ENCODE data around the gene NEURL1. TPM values are rescaled to one million over a fixed set of nuclear protein-coding genes. Genes with fewer than 3 reads are reported as not detected.

NEURL1 gene
- total RNA-seq, 1 experiment from 2014 or later: 4.8 TPM

- Histone ChIP-seq H3K27me3 (ENCODE audit: insufficient read depth, low read depth) (no peaks in the 10 kb centered on the region; the same call in 1 of the 2 replicates), H3K79me2 (ENCODE audit: low read depth) (no peaks in the 10 kb centered on the region), H2AFZ (no peak overlapping the region), H3K9me2 (ENCODE audit: insufficient read depth) (no peaks in the 10 kb centered on the region), H3K9me3 (ENCODE audit: insufficient read depth, low read depth) (no peaks in the 10 kb centered on the region), H3K4me3 (peak overlapping the region; percentile 61; the same call in 1 of the 2 replicates), H3K36me3 (ENCODE audit: low read depth) (no peaks in the 10 kb centered on the region), H3K4me1 (replicated peaks; ENCODE audit: insufficient read depth) (peaks cover 5% of the 10 kb centered on the region; the same call in 1 of the 2 replicates), H4K20me1 (ENCODE audit: insufficient read depth) (no peaks in the 10 kb centered on the region), H3K4me2 (peak overlapping the region; percentile 82), H3F3A (ENCODE audit: insufficient read depth, low read depth) (no peaks in the 10 kb centered on the region; the same call in 1 of the 2 replicates), H3K27ac (no peak overlapping the region)
- DNase-seq: no peak
- TF ChIP-seq CTCF (conservative IDR thresholded peaks at IDR 0.05) (no peak), EZH2 (IDR thresholded peaks at IDR 0.05; ENCODE audit: low read depth) (no peak)
- ChIA-PET CTCF (interaction anchor here (0.5 kb wide), 1 partner anchor 761 kb away, joined by 4 read pairs; no protein-coding TSS in a partner anchor), POLR2A (ENCODE audit: unreplicated experiment) (no interaction called here)
- intact Hi-C loops (cut with micrococcal nuclease; ENCODE audit: unreplicated experiment): loop anchor here (5.0 to 10.0 kb wide), 2 partner anchors 52 to 100 kb away; no protein-coding TSS in a partner anchor
- BruUV-seq (replicated peaks): no TSS peak
Measured at GRCh38 chr10:103492655-103493261, 747 bp upstream of the NEURL1 start.

GRCh38 chr10:103493916-103494877 is 692 bp downstream of the NEURL1 start:
- H3K4me1 ChIP-seq (replicated peaks; ENCODE audit: insufficient read depth): peaks cover 5% of the 10 kb centered on the region; the same call in 1 of the 2 replicates
- no peaks in the 10 kb centered on the region for H3K9me3 ChIP-seq (ENCODE audit: insufficient read depth, low read depth)
- peak in 1 of 2 experiments; percentile 16 for DNase-seq
- no peaks in the 10 kb centered on the region for H3K79me2 ChIP-seq (ENCODE audit: low read depth)
- H3K9me2 ChIP-seq (ENCODE audit: insufficient read depth): no peaks in the 10 kb centered on the region
- peak overlapping the region; percentile 82 for H3K4me2 ChIP-seq
- H3F3A ChIP-seq (ENCODE audit: insufficient read depth, low read depth): no peaks in the 10 kb centered on the region; the same call in 1 of the 2 replicates
- no peaks in the 10 kb centered on the region for H3K36me3 ChIP-seq (ENCODE audit: low read depth)
- no peak for TF ChIP-seq EZH2 (IDR thresholded peaks at IDR 0.05; ENCODE audit: low read depth)
- no peak for TF ChIP-seq CTCF (conservative IDR thresholded peaks at IDR 0.05)
- POLR2A ChIA-PET (ENCODE audit: unreplicated experiment): no interaction called here
- no peaks in the 10 kb centered on the region; the same call in 1 of the 2 replicates for H3K27me3 ChIP-seq (ENCODE audit: insufficient read depth, low read depth)
- CTCF ChIA-PET: no interaction called here
- H2AFZ ChIP-seq: peak overlapping the region; percentile 77
- intact Hi-C loops (cut with micrococcal nuclease; ENCODE audit: unreplicated experiment): loop anchor here (5.0 to 10.0 kb wide), 2 partner anchors 51 to 98 kb away; no protein-coding TSS in a partner anchor
- H3K4me3 ChIP-seq: peak overlapping the region; percentile 61
- no peak overlapping the region for H3K27ac ChIP-seq
- BruUV-seq (replicated peaks): no TSS peak
- no peaks in the 10 kb centered on the region for H4K20me1 ChIP-seq (ENCODE audit: insufficient read depth)

GRCh38 chr10:103495321-103495720 is 1.8 kb downstream of the NEURL1 start:
- Histone ChIP-seq H3K9me2 (ENCODE audit: insufficient read depth) (no peaks in the 10 kb centered on the region), H3K27ac (no peak overlapping the region), H3K27me3 (ENCODE audit: insufficient read depth, low read depth) (no peaks in the 10 kb centered on the region; the same call in 1 of the 2 replicates), H3F3A (ENCODE audit: insufficient read depth, low read depth) (no peaks in the 10 kb centered on the region; the same call in 1 of the 2 replicates), H3K9me3 (ENCODE audit: insufficient read depth, low read depth) (no peaks in the 10 kb centered on the region), H3K79me2 (ENCODE audit: low read depth) (no peaks in the 10 kb centered on the region), H2AFZ (no peak overlapping the region), H4K20me1 (ENCODE audit: insufficient read depth) (no peaks in the 10 kb centered on the region), H3K4me3 (peak overlapping the region; percentile 61; the same call in 1 of the 2 replicates), H3K4me1 (replicated peaks; ENCODE audit: insufficient read depth) (peaks cover 5% of the 10 kb centered on the region; the same call in 1 of the 2 replicates), H3K4me2 (peak overlapping the region; percentile 82), H3K36me3 (ENCODE audit: low read depth) (no peaks in the 10 kb centered on the region)
- BruUV-seq (replicated peaks): no TSS peak
- intact Hi-C loops (cut with micrococcal nuclease; ENCODE audit: unreplicated experiment): loop anchor here (10.0 kb wide), 1 partner anchor 49 kb away; no protein-coding TSS in a partner anchor
- no peak for DNase-seq
- ChIA-PET POLR2A (ENCODE audit: unreplicated experiment) (no interaction called here), CTCF (no interaction called here)
- TF ChIP-seq CTCF (conservative IDR thresholded peaks at IDR 0.05) (no peak), EZH2 (IDR thresholded peaks at IDR 0.05; ENCODE audit: low read depth) (no peak)
